H1 (cell line): ENCODE measurements around the gene ARPC2. TPM values are rescaled to one million over a fixed set of nuclear protein-coding genes. Genes with fewer than 3 reads are reported as not detected.

Source experiments
- CTCF ChIA-PET: fragments of 300-600 bp; sonication (Branson Sonifier 250); formaldehyde crosslinking; loops from one replicate; lab custom pipeline; 2021; ENCODE audit not compliant: partially characterized antibody; lab: Charles Lee
- POLR2A ChIA-PET: fragments of 300-600 bp; sonication (Branson Sonifier 250); formaldehyde crosslinking; loops from one replicate; lab custom pipeline; 2021; ENCODE audit warnings: inconsistent platforms; ENCODE audit not compliant: partially characterized antibody; lab: Charles Lee
- DNase-seq, 2 experiments: peaks; one replicate each; pipeline versions ENCODE4 v3.0.0 to v3.0.0-alpha.2; 2010 to 2022; ENCODE audit warnings: low spot score in 2 of 2, low read depth in 1 of 2, mixed read lengths in 1 of 2
- FAIRE-seq: peaks from 2 replicates; lab custom pipeline; 2011; peaks lifted over from hg19 to GRCh38; lab: Jason Lieb, UNC
- H2AFZ ChIP-seq: 2 replicates; pipeline ENCODE4 v1.8.1; 2012; ENCODE audit warnings: low read length, inconsistent platforms
- H2AK5ac ChIP-seq: 2 replicates; pipeline ENCODE4 v1.6.1; 2013; ENCODE audit warnings: low read depth, low read length
- H2BK120ac ChIP-seq: replicated peaks from 2 replicates; pipeline ENCODE3; 2013; ENCODE audit warnings: low read depth, low read length, inconsistent platforms
- H2BK12ac ChIP-seq: 2 replicates; pipeline ENCODE4 v1.6.1; 2013; ENCODE audit warnings: low read depth, low read length
- H2BK15ac ChIP-seq: 2 replicates; pipeline ENCODE4 v1.6.1; 2013; ENCODE audit warnings: low read length
- H2BK20ac ChIP-seq: 2 replicates; pipeline ENCODE4 v1.6.1; 2013; ENCODE audit warnings: low read length
- H2BK5ac ChIP-seq: 2 replicates; pipeline ENCODE4 v1.6.1; 2013; ENCODE audit warnings: low read depth, low read length
- H3K14ac ChIP-seq: 2 replicates; pipeline ENCODE4 v1.6.1; 2013; ENCODE audit warnings: inconsistent platforms; ENCODE audit not compliant: insufficient read length
- H3K18ac ChIP-seq: 2 replicates; pipeline ENCODE4 v1.6.1; 2013; ENCODE audit warnings: low read length; ENCODE audit errors: extremely low read depth
- H3K23ac ChIP-seq: 2 replicates; pipeline ENCODE4 v1.6.1; 2013; ENCODE audit warnings: inconsistent platforms; ENCODE audit not compliant: insufficient read length
- H3K23me2 ChIP-seq: 2 replicates; pipeline ENCODE4 v1.6.1; 2013; ENCODE audit warnings: low read depth, low read length
- H3K27ac ChIP-seq: 2 replicates; pipeline ENCODE4 v1.6.1; 2011; ENCODE audit warnings: low read depth, low read length, inconsistent platforms
- H3K27me3 ChIP-seq, 4 experiments: replicated peaks in 1 of 4; 1 replicate in 1 of 4; 2 replicates in 3 of 4; pipeline versions ENCODE4 v1.6.1 to v1.8.1; 2011 to 2013; ENCODE audit warnings: low read length in 3 of 4, mild to moderate bottlenecking in 3 of 4, inconsistent platforms in 2 of 4, mixed read lengths in 2 of 4, moderate library complexity in 1 of 4; ENCODE audit not compliant: control insufficient read depth in 3 of 4, insufficient read depth in 3 of 4; ENCODE audit errors: extremely low read depth in 1 of 4
- H3K36me3 ChIP-seq, 4 experiments: 2 replicates each; pipeline versions ENCODE4 v1.6.1 to v1.8.1; 2011 to 2013; ENCODE audit warnings: mild to moderate bottlenecking in 4 of 4, low read length in 3 of 4, moderate library complexity in 2 of 4, control low read depth in 1 of 4, inconsistent platforms in 1 of 4; ENCODE audit not compliant: insufficient read depth in 4 of 4, control insufficient read depth in 2 of 4
- H3K4ac ChIP-seq: replicated peaks from 2 replicates; pipeline ENCODE3; 2013; ENCODE audit warnings: low read length, low read depth, mixed read lengths, inconsistent platforms; ENCODE audit not compliant: insufficient read length
- H3K4me1 ChIP-seq, 4 experiments: replicated peaks in 1 of 4; 1 replicate in 1 of 4; 2 replicates in 3 of 4; pipeline versions ENCODE4 v1.6.1 to v1.8.1; 2011 to 2013; ENCODE audit warnings: low read length in 3 of 4, inconsistent platforms in 2 of 4, mixed read lengths in 1 of 4; ENCODE audit not compliant: insufficient read depth in 4 of 4, control insufficient read depth in 3 of 4
- H3K4me2 ChIP-seq, 2 experiments: 2 replicates each; pipeline versions ENCODE4 v1.6.1 to v1.8.1; 2011 to 2013; ENCODE audit warnings: low read depth in 2 of 2, low read length in 2 of 2, control low read depth in 1 of 2, inconsistent platforms in 1 of 2, mild to moderate bottlenecking in 1 of 2; ENCODE audit not compliant: insufficient read depth in 1 of 2
- H3K4me3 ChIP-seq, 4 experiments: fragments of 200-600, 300-600 bp in 1 of 4; sonication (generic), shearing (Covaris generic), sonication (Bioruptor Twin) in 1 of 4; 2 replicates each; pipeline versions ENCODE4 v1.5.1 to v1.8.1; 2011 to 2016; ENCODE audit warnings: low read length in 4 of 4, low read depth in 3 of 4, control low read depth in 2 of 4, inconsistent platforms in 2 of 4, mild to moderate bottlenecking in 2 of 4, mixed read lengths in 1 of 4, moderate library complexity in 1 of 4; ENCODE audit not compliant: insufficient read depth in 2 of 4; ENCODE audit errors: extremely low read depth in 1 of 4
- H3K56ac ChIP-seq: replicated peaks from 2 replicates; pipeline ENCODE3; 2013; ENCODE audit warnings: low read depth, mild to moderate bottlenecking, mixed read lengths, low read length, inconsistent platforms; ENCODE audit not compliant: insufficient read length
- H3K79me1 ChIP-seq: 2 replicates; pipeline ENCODE4 v1.6.1; 2013; ENCODE audit warnings: low read depth, low read length, control low read depth
- H3K79me2 ChIP-seq, 2 experiments: 2 replicates each; pipeline versions ENCODE4 v1.6.1 to v1.8.1; 2012 to 2013; ENCODE audit warnings: low read length in 2 of 2, mild to moderate bottlenecking in 2 of 2, inconsistent platforms in 1 of 2; ENCODE audit not compliant: insufficient read depth in 2 of 2, control insufficient read depth in 1 of 2
- H3K9ac ChIP-seq, 4 experiments: replicated peaks in 1 of 4; 1 replicate in 1 of 4; 2 replicates in 3 of 4; pipeline versions ENCODE4 v1.6.1 to v1.8.1; 2011 to 2013; ENCODE audit warnings: low read depth in 3 of 4, low read length in 3 of 4, control low read depth in 2 of 4, mild to moderate bottlenecking in 2 of 4, moderate library complexity in 2 of 4, inconsistent platforms in 1 of 4; ENCODE audit errors: extremely low read depth in 1 of 4
- H3K9me3 ChIP-seq, 2 experiments: 2 replicates each; pipeline versions ENCODE4 v1.6.1 to v1.8.1; 2012 to 2013; ENCODE audit warnings: mild to moderate bottlenecking in 2 of 2, moderate library complexity in 2 of 2, control low read depth in 1 of 2, inconsistent platforms in 1 of 2, low read depth in 1 of 2, low read length in 1 of 2, mixed read lengths in 1 of 2; ENCODE audit not compliant: insufficient read depth in 2 of 2
- H4K20me1 ChIP-seq, 2 experiments: replicated peaks in 1 of 2; 2 replicates each; pipeline versions ENCODE3 to v1.8.1; 2011 to 2013; ENCODE audit warnings: inconsistent platforms in 2 of 2, low read length in 2 of 2, mild to moderate bottlenecking in 1 of 2; ENCODE audit not compliant: insufficient read depth in 2 of 2, control insufficient read depth in 1 of 2
- H4K5ac ChIP-seq: 2 replicates; pipeline ENCODE4 v1.6.1; 2013; ENCODE audit warnings: low read length, low read depth, mixed read lengths, inconsistent platforms; ENCODE audit not compliant: insufficient read length
- H4K8ac ChIP-seq: 2 replicates; pipeline ENCODE4 v1.8.0; 2013; ENCODE audit warnings: mild to moderate bottlenecking, moderate library complexity, low read length, inconsistent platforms; ENCODE audit not compliant: insufficient read depth; ENCODE audit errors: extremely low read depth
- H4K91ac ChIP-seq: replicated peaks from 2 replicates; pipeline ENCODE3; 2013; ENCODE audit warnings: low read length, mixed read lengths, inconsistent platforms; ENCODE audit not compliant: insufficient read length
- CEBPB ChIP-seq: IDR thresholded peaks from 2 replicates; pipeline ENCODE4 v1.6.1; 2012; ENCODE audit warnings: low read depth, low read length
- CHD1 ChIP-seq: IDR thresholded peaks from 2 replicates; pipeline ENCODE4 v1.6.1; 2012; ENCODE audit warnings: low read depth, low read length, improper control_type of control experiment
- FOSL1 ChIP-seq: IDR thresholded peaks from 2 replicates; pipeline ENCODE4 v1.6.1; 2011; ENCODE audit warnings: mild to moderate bottlenecking, low read depth, low read length, moderate library complexity; ENCODE audit not compliant: insufficient read depth
- KDM4A ChIP-seq: IDR thresholded peaks from one replicate; pipeline ENCODE4 v1.7.1; 2012; ENCODE audit warnings: low read depth, mild to moderate bottlenecking, moderate library complexity, low read length, inconsistent platforms; ENCODE audit not compliant: severe bottlenecking
- POLR2AphosphoS5 ChIP-seq: IDR thresholded peaks from 2 replicates; pipeline ENCODE4 v1.6.1; 2011; ENCODE audit warnings: low read depth, low read length
- RAD21 ChIP-seq, 2 experiments: IDR thresholded peaks in 1 of 2; conservative IDR thresholded peaks in 1 of 2; 2 replicates each; pipeline ENCODE4 v1.6.1; 2011; ENCODE audit warnings: low read depth in 2 of 2, low read length in 2 of 2, improper control_type of control experiment in 1 of 2, inconsistent platforms in 1 of 2, mild to moderate bottlenecking in 1 of 2, moderate library complexity in 1 of 2
- SIN3A ChIP-seq, 2 experiments: IDR thresholded peaks in 1 of 2; conservative IDR thresholded peaks in 1 of 2; 2 replicates each; pipeline ENCODE4 v1.6.1; 2011 to 2012; ENCODE audit warnings: low read length in 2 of 2, improper control_type of control experiment in 1 of 2, low read depth in 1 of 2, mild to moderate bottlenecking in 1 of 2
- SIRT6 ChIP-seq: IDR thresholded peaks from one replicate; pipeline ENCODE4 v1.7.1; 2012; ENCODE audit warnings: low read length, inconsistent platforms
- SUZ12 ChIP-seq: fragments of 200-600 bp; sonication (generic); IDR thresholded peaks from 2 replicates; pipeline ENCODE4 v1.6.1; 2012; ENCODE audit warnings: mild to moderate bottlenecking, inconsistent platforms, low read length, moderate library complexity, mixed read lengths
- WGBS, 2 experiments: shearing (Covaris generic) in 1 of 2; methylation state at CpG; one replicate each; pipeline versions ENCODE4 v1.1.6 to v1.1.7; 2013 to 2015; ENCODE audit warnings: low lambda C conversion rate in 2 of 2, mixed read lengths in 2 of 2, inconsistent platforms in 1 of 2, low coverage in 1 of 2, missing lambda C conversion rate in 1 of 2; ENCODE audit not compliant: insufficient replicate concordance in 2 of 2, insufficient coverage in 1 of 2, insufficient read length in 1 of 2; ENCODE audit errors: extremely low coverage in 1 of 2, missing lambda C conversion rate in 1 of 2; 5-methylcytosine and 5-hydroxymethylcytosine counted together
- polyA plus RNA-seq, 7 experiments: library from polyadenylated mRNA; depleted of rRNA in 3 of 7; stranded (reverse) in 5 of 7; unstranded in 2 of 7; fragments of >200 nt in 5 of 7; fragments of 200-250 nt in 2 of 7; gene quantifications; 1 replicate in 5 of 7; 2 replicates in 1 of 7; 4 replicates in 1 of 7; pipeline versions ENCODE4 v1.2.1 to v1.2.3, GENCODE V29; 2011 to 2013; ENCODE audit warnings: missing spikeins in 2 of 7, mixed read lengths in 2 of 7
- total RNA-seq: library from RNA; stranded (reverse); fragmentation: NEBNext Ultra II Directional; extraction: Animal tissue kit (Norgen Biotek cat#: 25700); gene quantifications from 2 replicates; pipeline ENCODE4 v1.2.1, GENCODE V29; 2021
- TF ChIP-seq, protein P1 (sequence below): IDR thresholded peaks from 2 replicates; pipeline ENCODE4 v1.6.1; 2011; ENCODE audit warnings: low read depth, mild to moderate bottlenecking, low read length; ENCODE audit not compliant: insufficient read depth

ARPC2 gene
- total and polyA plus RNA-seq, 2 of the 8 experiments (the other 6 are each of a cell fraction or from before 2014, with no cell fraction given): 174 to 195 TPM

DNA sequence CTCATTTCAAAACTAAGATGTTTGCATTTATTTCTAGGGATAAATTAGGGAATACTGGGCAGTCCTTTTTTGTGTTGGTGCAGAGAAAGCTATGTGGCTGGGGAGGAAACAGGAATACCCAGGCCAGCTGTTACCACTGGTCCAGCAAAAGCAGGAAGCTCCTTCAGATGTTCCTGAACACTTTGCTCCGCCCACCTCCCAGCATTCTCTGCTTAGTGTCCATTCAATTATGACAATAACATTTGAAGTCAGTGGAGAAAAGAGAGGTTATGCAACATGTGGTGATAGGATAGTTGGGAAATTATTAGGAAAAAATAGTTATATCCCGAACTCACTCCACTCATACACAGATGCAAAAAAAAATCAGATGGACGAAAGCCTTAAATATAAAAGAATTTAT lies 22.1 kb upstream of the ARPC2 start:
- Histone ChIP-seq H3K36me3 (no peaks in the 10 kb centered on the region), H2AFZ (no peak overlapping the region), H2BK120ac (no peak overlapping the region), H2BK15ac (no peak overlapping the region), H3K14ac (no peak overlapping the region), H2AK5ac (no peak overlapping the region), H2BK20ac (no peak overlapping the region), H3K56ac (no peak overlapping the region), H4K91ac (no peak overlapping the region), H3K4ac (no peak overlapping the region), H3K18ac (no peak overlapping the region), H3K4me2 (no peak overlapping the region), H2BK12ac (no peak overlapping the region), H3K9ac (no peak overlapping the region), H3K4me1 (peaks cover 0 to 8% (median 1%) of the 10 kb centered on the region in 4 experiments; a peak in 2 of 7 replicates), H3K9me3 (no peaks in the 10 kb centered on the region), H3K79me1 (no peaks in the 10 kb centered on the region), H2BK5ac (no peak overlapping the region), H3K4me3 (no peak overlapping the region), H4K20me1 (no peaks in the 10 kb centered on the region), H3K79me2 (no peaks in the 10 kb centered on the region), H4K8ac (no peak overlapping the region), H3K23ac (no peak overlapping the region), H3K27me3 (no peaks in the 10 kb centered on the region), H3K27ac (no peak overlapping the region), H3K23me2 (peaks cover 2% of the 10 kb centered on the region; the same call in 1 of the 2 replicates), H4K5ac (no peak overlapping the region)
- POLR2A ChIA-PET: interaction anchor here (0.7 kb wide), 2 partner anchors 60 to 105 kb away, joined by 3 read pairs; no protein-coding TSS in a partner anchor
- DNase-seq (no peak), FAIRE-seq (no peak)
- CTCF ChIA-PET: interaction anchor here (1.0 kb wide), 1 partner anchor 64 kb away, joined by 3 read pairs; no protein-coding TSS in a partner anchor
- 87% methylated on average over 3 of the region's 3 CpGs; no CpG with 5 or more reads in 1 of the 2 experiments for WGBS, 2 experiments
- no peak for TF ChIP-seq CHD1
- TF ChIP-seq RAD21 (IDR thresholded peaks at IDR 0.05 in 1 of 2, conservative IDR thresholded peaks at IDR 0.05 in 1 of 2; ENCODE audit: low read depth in 2 of 2, low read length in 2 of 2): no peak
- TF ChIP-seq, protein P1, sequence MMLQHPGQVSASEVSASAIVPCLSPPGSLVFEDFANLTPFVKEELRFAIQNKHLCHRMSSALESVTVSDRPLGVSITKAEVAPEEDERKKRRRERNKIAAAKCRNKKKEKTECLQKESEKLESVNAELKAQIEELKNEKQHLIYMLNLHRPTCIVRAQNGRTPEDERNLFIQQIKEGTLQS: no peak
- TF ChIP-seq KDM4A: no peak
- no peak for TF ChIP-seq FOSL1
- TF ChIP-seq SUZ12: no peak
- TF ChIP-seq SIN3A (conservative IDR thresholded peaks at IDR 0.05 in 1 of 2, IDR thresholded peaks at IDR 0.05 in 1 of 2; ENCODE audit: low read depth in 1 of 2, low read length in 2 of 2): no peak
- no peak for TF ChIP-seq POLR2AphosphoS5
- TF ChIP-seq SIRT6: no peak
- no peak for TF ChIP-seq CEBPB
